Measurements from ENCODE around the gene MBNL2.
"Not testable (repeated sequence)": the region's sequence is repeated elsewhere in the genome, so short reads cannot be mapped to it uniquely, and the experiment has no call there.

MBNL2 gene

GRCh38 chr13:97198753-97199152 lies 23.4 kb upstream of the MBNL2 start:
- no peak for DNase-seq
- Mint-ChIP-seq H3K4me1 (ENCODE audit: low read depth) (peaks cover 2% of the 10 kb centered on the region), H3K27me3 (no peaks in the 10 kb centered on the region), H3K4me3 (no peak overlapping the region), H3K36me3 (ENCODE audit: low read depth) (no peaks in the 10 kb centered on the region), H3K9me3 (no peaks in the 10 kb centered on the region), H3K27ac (no peak overlapping the region)

GRCh38 chr13:97199451-97199850 lies 22.7 kb upstream of the MBNL2 start:
- H3K27me3 Mint-ChIP-seq: no peaks in the 10 kb centered on the region
- H3K36me3 Mint-ChIP-seq (ENCODE audit: low read depth): no peaks in the 10 kb centered on the region
- no peak for DNase-seq
- peaks cover 2% of the 10 kb centered on the region for H3K4me1 Mint-ChIP-seq (ENCODE audit: low read depth)
- H3K27ac Mint-ChIP-seq: no peak overlapping the region
- H3K9me3 Mint-ChIP-seq: no peaks in the 10 kb centered on the region
- H3K4me3 Mint-ChIP-seq: no peak overlapping the region

- Mint-ChIP-seq H3K27me3 (no peaks in the 10 kb centered on the region), H3K4me3 (no peak overlapping the region), H3K4me1 (ENCODE audit: low read depth) (peaks cover 2% of the 10 kb centered on the region), H3K27ac (no peak overlapping the region), H3K9me3 (no peaks in the 10 kb centered on the region), H3K36me3 (ENCODE audit: low read depth) (no peaks in the 10 kb centered on the region)
- no peak for DNase-seq
Observed at GRCh38 chr13:97200081-97200942, 21.8 kb upstream of the MBNL2 start.

GRCh38 chr13:97202761-97203160 lies 19.4 kb upstream of the MBNL2 start:
- no peak for DNase-seq
- Mint-ChIP-seq H3K36me3 (ENCODE audit: low read depth) (no peaks in the 10 kb centered on the region), H3K27me3 (no peaks in the 10 kb centered on the region), H3K4me1 (ENCODE audit: low read depth) (peaks cover 9% of the 10 kb centered on the region), H3K9me3 (no peaks in the 10 kb centered on the region), H3K4me3 (no peak overlapping the region), H3K27ac (no peak overlapping the region)

GRCh38 chr13:97205465-97205864 lies 16.7 kb upstream of the MBNL2 start:
- Mint-ChIP-seq H3K4me3 (no peak overlapping the region), H3K36me3 (ENCODE audit: low read depth) (no peaks in the 10 kb centered on the region), H3K4me1 (ENCODE audit: low read depth) (peaks cover 16% of the 10 kb centered on the region), H3K27ac (no peak overlapping the region), H3K27me3 (no peaks in the 10 kb centered on the region), H3K9me3 (no peaks in the 10 kb centered on the region)
- DNase-seq: no peak

- H3K4me1 Mint-ChIP-seq (ENCODE audit: low read depth): peaks cover 21% of the 10 kb centered on the region
- H3K4me3 Mint-ChIP-seq: no peak overlapping the region
- DNase-seq: no peak
- no peaks in the 10 kb centered on the region for H3K36me3 Mint-ChIP-seq (ENCODE audit: low read depth)
- no peaks in the 10 kb centered on the region for H3K27me3 Mint-ChIP-seq
- peak overlapping the region; percentile 3 for H3K27ac Mint-ChIP-seq
- no peaks in the 10 kb centered on the region for H3K9me3 Mint-ChIP-seq
Observed at GRCh38 chr13:97205982-97206381, 16.2 kb upstream of the MBNL2 start.

GRCh38 chr13:97207252-97207651 lies 14.9 kb upstream of the MBNL2 start:
- not testable (repeated sequence) for DNase-seq; H3K27ac Mint-ChIP-seq; H3K27me3 Mint-ChIP-seq; H3K9me3 Mint-ChIP-seq; H3K4me3 Mint-ChIP-seq; H3K36me3 Mint-ChIP-seq (ENCODE audit: low read depth)
- peaks cover 26% of the 10 kb centered on the region for H3K4me1 Mint-ChIP-seq (ENCODE audit: low read depth)

GRCh38 chr13:97211300-97211699 lies 10.8 kb upstream of the MBNL2 start:
- no peak for DNase-seq
- Mint-ChIP-seq H3K4me1 (ENCODE audit: low read depth) (peaks cover 42% of the 10 kb centered on the region), H3K36me3 (ENCODE audit: low read depth) (no peaks in the 10 kb centered on the region), H3K27ac (peak overlapping the region; percentile 50), H3K4me3 (no peak overlapping the region), H3K27me3 (no peaks in the 10 kb centered on the region), H3K9me3 (no peaks in the 10 kb centered on the region)

- no peak for DNase-seq
- H3K4me3 Mint-ChIP-seq: no peak overlapping the region
- H3K9me3 Mint-ChIP-seq: no peaks in the 10 kb centered on the region
- H3K36me3 Mint-ChIP-seq (ENCODE audit: low read depth): no peaks in the 10 kb centered on the region
- no peaks in the 10 kb centered on the region for H3K27me3 Mint-ChIP-seq
- no peak overlapping the region for H3K27ac Mint-ChIP-seq
- H3K4me1 Mint-ChIP-seq (ENCODE audit: low read depth): peaks cover 44% of the 10 kb centered on the region
Observed at GRCh38 chr13:97212004-97212403, 10.1 kb upstream of the MBNL2 start.

GRCh38 chr13:97212601-97213040 lies 9.5 kb upstream of the MBNL2 start:
- no peaks in the 10 kb centered on the region for H3K27me3 Mint-ChIP-seq
- DNase-seq: no peak
- no peak overlapping the region for H3K27ac Mint-ChIP-seq
- no peak overlapping the region for H3K4me3 Mint-ChIP-seq
- no peaks in the 10 kb centered on the region for H3K36me3 Mint-ChIP-seq (ENCODE audit: low read depth)
- no peaks in the 10 kb centered on the region for H3K9me3 Mint-ChIP-seq
- H3K4me1 Mint-ChIP-seq (ENCODE audit: low read depth): peaks cover 42% of the 10 kb centered on the region

GRCh38 chr13:97214921-97215320 lies 7.2 kb upstream of the MBNL2 start:
- H3K27me3 Mint-ChIP-seq: no peaks in the 10 kb centered on the region
- no peaks in the 10 kb centered on the region for H3K36me3 Mint-ChIP-seq (ENCODE audit: low read depth)
- H3K9me3 Mint-ChIP-seq: no peaks in the 10 kb centered on the region
- H3K27ac Mint-ChIP-seq: no peak overlapping the region
- DNase-seq: no peak
- no peak overlapping the region for H3K4me3 Mint-ChIP-seq
- H3K4me1 Mint-ChIP-seq (ENCODE audit: low read depth): peaks cover 37% of the 10 kb centered on the region

GRCh38 chr13:97215325-97215724 lies 6.8 kb upstream of the MBNL2 start:
- H3K36me3 Mint-ChIP-seq (ENCODE audit: low read depth): no peaks in the 10 kb centered on the region
- peaks cover 33% of the 10 kb centered on the region for H3K4me1 Mint-ChIP-seq (ENCODE audit: low read depth)
- H3K27me3 Mint-ChIP-seq: no peaks in the 10 kb centered on the region
- no peak overlapping the region for H3K4me3 Mint-ChIP-seq
- H3K9me3 Mint-ChIP-seq: no peaks in the 10 kb centered on the region
- no peak for DNase-seq
- H3K27ac Mint-ChIP-seq: no peak overlapping the region

GRCh38 chr13:97219226-97219625 lies 2.9 kb upstream of the MBNL2 start:
- Mint-ChIP-seq H3K4me3 (no peak overlapping the region), H3K36me3 (ENCODE audit: low read depth) (peaks cover 15% of the 10 kb centered on the region), H3K4me1 (ENCODE audit: low read depth) (peaks cover 38% of the 10 kb centered on the region), H3K27me3 (no peaks in the 10 kb centered on the region), H3K9me3 (no peaks in the 10 kb centered on the region), H3K27ac (no peak overlapping the region)
- DNase-seq: no peak

- Mint-ChIP-seq H3K4me1 (ENCODE audit: low read depth) (peaks cover 39% of the 10 kb centered on the region), H3K27me3 (no peaks in the 10 kb centered on the region), H3K27ac (no peak overlapping the region), H3K9me3 (no peaks in the 10 kb centered on the region), H3K36me3 (ENCODE audit: low read depth) (peaks cover 15% of the 10 kb centered on the region), H3K4me3 (no peak overlapping the region)
- DNase-seq: no peak
Observed at GRCh38 chr13:97220151-97220900, 1.8 kb upstream of the MBNL2 start.

GRCh38 chr13:97221046-97221445 lies 1.1 kb upstream of the MBNL2 start:
- H3K27me3 Mint-ChIP-seq: no peaks in the 10 kb centered on the region
- peaks cover 15% of the 10 kb centered on the region for H3K36me3 Mint-ChIP-seq (ENCODE audit: low read depth)
- peaks cover 39% of the 10 kb centered on the region for H3K4me1 Mint-ChIP-seq (ENCODE audit: low read depth)
- DNase-seq: no peak
- no peaks in the 10 kb centered on the region for H3K9me3 Mint-ChIP-seq
- H3K27ac Mint-ChIP-seq: no peak overlapping the region
- no peak overlapping the region for H3K4me3 Mint-ChIP-seq
